HG03280 (cell line): ENCODE results near the gene ELF2.
A peak's percentile ranks its signal among the peaks of the same experiment; 100 is the strongest.
"Not testable (repeated sequence)": the region's sequence is repeated elsewhere in the genome, so short reads cannot be mapped to it uniquely, and the experiment has no call there.

Experiments
- ATAC-seq: cut with Tn5 transposase; IDR thresholded peaks from one replicate; pipeline ENCODE4 v1.9.1; 2021; ENCODE audit warnings: mild to moderate bottlenecking, moderate library complexity; ENCODE audit not compliant: unreplicated experiment

The ELF2 gene

DNA sequence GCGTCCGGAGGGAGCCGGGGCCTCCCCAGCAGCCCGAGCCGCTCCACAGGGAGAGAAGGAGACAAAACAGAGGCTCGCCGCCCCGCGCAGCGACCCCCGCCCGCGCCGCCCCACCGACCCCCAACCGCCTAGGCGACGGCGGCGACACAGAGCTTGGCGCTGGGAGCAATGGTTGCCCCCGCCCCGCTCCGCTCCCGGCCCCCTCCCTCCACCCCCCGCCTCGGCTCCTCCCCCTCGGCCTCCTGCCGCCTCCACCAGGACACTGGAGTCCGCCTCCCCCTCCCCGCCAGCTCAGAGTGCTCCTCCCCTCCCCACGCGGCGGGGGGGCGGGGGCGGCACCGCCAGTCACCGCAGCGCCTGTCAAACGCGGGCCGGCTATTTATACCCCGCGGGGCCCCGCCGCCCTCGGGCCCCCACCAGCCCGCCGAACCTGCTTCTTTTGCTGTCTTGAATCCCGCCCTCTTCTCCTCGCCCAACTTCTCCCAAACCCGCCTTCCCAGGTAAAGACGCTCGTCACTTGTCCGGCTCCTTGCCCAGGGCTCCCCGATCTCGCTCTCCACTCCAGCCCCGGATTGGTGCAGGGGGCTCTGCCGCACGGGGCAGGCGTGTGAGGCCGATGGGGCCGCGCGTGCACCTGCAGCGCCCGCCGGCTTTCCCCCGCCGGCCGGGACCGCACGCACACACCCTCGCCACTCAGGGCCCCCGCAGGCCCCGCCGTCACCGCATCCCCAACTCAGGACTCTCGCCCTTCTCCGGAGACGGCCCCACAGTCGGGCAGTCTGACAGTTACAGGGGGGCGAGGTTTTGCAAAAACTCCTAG lies at the start of gene ELF2:
TSS of gene ELF2 (minus strand) at position 170 of the 820 bp plus-strand sequence. CDS start 39,517 bp downstream, outside the sequence.
- ATAC-seq = peak; percentile 34

DNA sequence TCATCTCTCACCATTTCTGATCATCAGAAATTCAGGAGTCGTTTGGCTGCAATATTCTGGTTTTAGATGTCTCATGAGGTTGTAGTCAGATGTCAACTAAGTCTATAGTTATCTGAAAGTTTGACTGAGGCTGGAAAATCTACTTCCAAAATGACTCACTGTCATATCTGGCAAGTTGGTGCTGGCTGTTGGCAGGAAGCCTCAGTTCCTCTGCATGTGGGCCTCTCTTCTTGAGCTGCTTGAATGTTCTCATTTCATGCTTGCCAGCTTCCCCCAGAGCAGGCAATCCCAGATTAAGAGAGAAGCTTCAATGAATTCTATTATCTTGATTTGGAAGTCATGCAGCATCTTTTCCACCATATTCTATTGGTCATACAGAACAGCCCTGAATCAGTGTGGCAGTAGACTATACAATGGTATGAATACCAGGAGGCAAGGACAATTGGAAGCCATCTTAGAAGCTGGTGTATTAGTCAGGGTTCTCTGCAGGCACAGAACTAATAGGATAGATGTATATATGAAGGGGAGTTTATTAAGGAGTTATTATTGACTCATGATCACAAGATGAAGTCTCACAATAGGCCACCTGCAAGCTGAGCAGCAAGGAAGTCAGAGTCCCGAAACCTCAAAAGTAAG lies 46.8 kb upstream of the ELF2 start:
- no peak for ATAC-seq

DNA sequence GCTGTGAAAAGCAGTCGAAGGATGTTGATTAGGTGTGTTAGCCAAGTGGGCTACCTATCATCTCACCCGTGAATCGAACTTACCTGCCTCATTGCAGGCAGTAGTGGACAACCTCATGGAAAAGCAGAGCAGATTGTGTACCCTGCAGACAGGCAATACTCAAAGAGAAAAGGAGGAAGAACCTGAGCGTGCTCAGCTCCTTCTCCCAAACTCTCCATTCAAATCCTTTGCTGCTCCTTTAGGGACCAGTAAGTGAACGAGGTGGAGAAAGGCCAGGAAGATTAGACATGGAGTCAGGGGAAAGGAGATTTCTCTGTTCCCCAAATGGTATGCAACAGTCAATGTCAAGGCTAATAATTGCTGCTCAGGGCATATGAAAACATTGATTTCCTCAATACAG lies 45.2 kb upstream of the ELF2 start:
- ATAC-seq = no peak

DNA sequence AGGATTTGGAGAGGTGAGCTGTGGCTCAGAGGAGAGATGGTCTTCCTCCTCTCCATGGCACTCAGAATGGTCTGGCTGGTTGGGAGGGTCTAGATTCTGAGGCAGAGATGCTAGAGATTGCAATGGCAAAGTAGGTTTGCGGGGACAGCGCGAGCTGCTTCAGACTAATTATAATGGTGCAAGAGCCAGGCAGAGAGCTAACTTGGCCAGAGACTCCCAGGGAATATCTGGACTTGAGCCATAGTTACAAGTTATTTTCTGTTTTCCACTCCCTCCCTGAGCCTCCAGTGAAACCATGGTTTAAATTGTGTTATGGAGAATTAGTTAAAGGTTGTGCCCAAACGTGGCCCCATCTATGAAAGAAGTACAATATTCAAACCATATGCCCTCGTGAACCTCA lies 44.7 kb upstream of the ELF2 start:
- no peak for ATAC-seq

DNA sequence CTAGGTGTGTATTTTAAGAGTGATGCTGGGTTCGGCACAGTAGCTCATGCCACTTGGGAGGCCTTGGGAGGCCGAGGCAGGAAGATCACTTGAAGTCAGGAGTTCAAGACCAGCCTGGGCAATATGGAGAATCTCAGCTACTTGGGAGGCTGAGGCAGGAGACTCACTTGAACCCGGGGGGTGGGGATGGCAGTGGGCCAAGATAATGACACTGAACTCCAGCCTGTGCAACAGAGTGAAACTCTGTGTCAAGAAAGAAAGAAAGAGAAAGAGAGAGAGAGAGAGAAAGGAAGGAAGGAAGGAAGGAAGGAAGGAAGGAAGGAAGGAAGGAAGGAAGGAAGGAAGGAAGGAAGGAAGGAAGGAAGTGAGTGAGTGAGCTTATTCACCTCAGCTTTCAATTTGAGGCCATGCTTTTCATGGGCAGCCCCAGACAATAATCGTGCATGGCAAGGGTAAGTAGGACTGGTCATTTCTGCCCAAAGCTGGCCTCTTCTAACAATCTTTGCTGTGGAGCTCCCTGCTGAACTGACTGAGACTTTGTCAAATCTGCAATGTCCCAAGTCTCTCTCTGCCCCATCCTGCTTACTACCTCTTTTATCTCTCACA lies 42.5 kb upstream of the ELF2 start:
- ATAC-seq = no peak

DNA sequence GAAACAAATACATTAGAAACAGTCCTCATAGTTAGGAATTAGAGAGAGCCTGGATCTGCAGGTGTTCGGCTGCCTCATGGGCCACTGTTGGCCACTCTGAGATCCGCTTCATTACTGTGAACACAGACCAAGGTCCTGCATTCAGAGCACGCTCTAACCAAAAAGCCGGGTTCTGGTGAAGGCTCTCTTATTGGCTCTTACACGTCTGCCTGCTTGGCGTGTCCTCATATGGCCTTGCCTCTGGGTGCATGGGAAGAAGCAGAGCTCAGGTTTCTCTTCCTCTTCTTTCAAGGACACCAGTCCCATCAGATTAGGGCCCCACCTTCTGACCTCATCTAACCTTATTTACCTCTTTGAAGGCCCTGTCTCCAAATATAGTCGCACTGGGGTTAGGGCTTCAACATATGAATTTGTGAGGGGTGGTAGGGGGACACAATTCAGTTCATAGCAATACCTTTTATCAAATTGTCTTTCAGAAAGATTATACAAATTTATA lies 37.1 kb upstream of the ELF2 start:
- peak; percentile 100 for ATAC-seq

DNA sequence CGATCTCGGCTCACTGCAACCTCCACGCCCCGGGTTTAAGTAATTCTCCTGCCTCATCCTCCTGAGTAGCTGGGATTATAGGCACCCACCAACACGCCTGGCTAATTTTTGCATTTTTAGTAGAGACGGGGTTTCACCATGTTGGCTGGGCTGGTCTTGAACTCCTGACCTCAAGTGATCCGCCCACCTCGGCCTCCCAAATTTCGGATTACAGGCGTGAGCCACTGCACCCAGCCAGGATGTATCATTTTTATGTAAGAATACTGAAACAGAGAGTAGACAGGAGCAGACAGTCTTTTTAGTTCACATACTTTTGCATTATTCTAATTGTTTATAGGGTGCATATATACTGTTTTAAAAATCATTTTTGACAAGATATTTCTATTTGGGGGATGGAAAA lies 36.6 kb upstream of the ELF2 start:
- ATAC-seq = peak; percentile 5

DNA sequence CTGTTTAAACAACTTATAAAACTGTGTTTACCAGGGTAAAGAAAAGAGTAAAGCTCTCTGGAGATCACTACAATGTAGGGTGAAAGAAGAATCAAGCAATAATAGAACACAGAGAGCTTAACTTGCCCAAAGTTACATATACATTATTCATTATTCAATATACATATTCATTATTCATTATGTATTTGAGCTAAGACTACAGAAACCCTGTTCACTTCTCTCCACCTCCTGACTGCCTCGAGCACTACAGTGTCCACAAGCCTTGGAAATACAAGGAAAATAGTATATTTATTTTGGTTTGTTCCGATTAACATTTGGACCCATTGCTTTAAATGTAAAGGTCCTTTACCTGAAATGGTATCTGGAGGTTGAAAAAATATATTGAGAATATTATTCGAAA lies 35.9 kb upstream of the ELF2 start:
- no peak for ATAC-seq

DNA sequence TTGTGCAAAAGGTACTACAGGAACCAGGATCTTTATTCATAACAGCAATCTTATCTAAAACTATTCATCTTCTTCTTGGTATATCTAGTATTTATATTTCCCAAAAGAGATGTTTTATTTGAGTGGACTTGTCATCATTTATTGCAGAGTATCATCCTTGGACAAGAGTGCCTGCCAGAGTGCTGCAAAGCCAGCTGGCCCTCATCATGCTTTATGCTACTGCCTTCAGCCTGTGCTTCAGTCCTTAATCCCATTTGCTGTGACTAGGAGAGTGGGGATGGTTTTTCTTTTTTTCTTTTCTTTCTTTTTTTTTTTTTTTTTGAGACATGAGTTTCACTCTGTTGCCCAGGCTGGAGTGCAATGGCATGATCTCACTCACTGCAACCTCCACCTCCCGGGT lies 33.5 kb upstream of the ELF2 start:
- no peak for ATAC-seq

DNA sequence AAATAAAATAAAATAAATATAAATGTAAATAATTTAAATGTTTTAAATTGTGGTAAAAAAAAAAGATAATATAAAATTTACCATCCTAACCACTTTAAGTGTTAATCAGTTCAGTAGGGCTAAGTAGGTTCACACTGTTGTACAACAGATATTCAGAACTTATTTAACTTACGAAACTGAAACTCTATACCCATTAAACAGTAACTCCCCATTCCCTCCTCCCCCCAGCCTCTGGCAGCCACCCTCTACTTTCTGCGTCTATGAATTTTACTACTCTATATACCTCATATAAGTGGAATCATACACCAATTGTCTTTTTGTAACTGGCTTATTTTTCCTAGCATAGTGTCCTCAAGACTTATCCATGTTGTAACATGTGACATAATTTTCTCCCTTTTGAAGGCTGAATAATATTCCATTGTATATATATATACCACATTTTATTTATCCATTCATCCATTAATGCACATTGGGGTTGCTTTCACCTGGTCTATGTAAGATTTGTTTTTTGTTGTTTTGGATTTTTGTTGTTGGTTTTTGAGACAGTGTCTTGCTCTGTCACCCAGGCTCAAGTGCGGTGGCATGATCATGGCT lies 32.5 kb upstream of the ELF2 start:
- ATAC-seq = no peak

DNA sequence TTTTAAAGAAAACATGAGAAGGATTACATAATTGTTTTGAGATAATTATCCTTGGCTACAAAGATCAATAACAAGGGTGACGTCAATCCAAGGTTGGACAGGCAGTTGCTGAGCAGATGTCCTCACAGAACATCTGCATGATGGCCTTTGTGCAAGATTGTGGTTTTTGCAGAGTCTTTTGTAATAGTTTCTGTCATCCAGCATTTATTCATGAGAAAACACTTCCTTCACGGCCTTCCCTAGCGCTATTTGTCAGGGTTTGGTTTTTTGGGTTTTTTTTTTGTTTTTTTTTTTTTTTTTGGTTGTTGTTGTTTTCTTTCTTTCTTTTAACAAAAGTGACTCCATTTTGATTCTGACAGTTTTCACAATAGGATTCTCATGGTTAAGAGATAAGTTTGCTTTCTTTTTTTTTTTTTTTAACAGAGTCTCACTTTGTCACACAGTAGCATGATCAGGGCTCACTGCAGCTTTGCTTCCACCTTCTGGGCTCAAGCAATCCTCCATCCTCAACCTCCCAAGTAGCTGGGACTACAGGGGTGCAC lies 31.5 kb upstream of the ELF2 start:
- no peak for ATAC-seq

DNA sequence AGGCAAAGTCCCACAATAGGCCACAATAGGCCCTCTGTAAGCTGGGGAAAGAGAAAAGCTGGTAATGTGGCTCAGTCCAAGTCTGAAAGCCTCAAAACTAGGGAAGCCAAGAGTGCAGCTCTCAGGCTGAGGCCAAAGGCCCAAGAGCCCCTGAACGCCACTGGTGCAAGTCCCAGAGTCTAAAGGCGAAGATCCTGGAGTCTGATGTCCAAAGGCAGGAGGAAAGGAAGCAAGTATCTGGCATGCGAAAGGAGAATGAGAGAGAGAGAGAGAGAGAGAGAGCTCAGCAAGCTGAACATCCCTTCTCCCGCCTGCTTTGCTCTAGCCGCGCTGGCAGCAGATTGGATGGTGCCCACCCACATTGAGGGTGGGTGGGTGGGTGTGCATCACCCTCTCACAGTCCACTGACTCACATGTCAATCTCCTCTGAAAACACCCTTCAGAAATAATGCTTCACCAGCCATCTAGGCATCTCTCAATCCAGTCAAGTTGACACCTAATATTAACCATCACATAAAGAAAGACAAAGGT lies 30.9 kb upstream of the ELF2 start:
- no peak for ATAC-seq

DNA sequence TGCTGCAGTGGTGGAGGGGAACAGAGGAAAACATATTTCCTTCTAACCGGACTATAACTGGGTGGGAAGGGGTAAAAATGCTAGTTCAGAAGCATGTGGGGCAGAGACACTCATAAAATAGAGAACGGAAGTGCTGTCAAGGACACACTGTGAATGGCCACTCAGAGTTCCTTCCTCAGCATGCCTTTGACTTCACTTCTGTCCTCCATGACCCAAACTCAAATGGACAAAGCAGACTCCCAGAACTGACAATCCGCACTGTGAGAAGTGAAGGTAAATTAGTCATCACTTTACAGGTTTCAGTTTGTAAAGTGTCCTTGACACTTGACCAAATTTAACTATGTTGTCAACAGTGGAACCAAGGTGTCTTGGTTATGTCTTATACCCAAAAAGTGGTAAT lies 30.2 kb upstream of the ELF2 start:
- peak; percentile 50 for ATAC-seq

DNA sequence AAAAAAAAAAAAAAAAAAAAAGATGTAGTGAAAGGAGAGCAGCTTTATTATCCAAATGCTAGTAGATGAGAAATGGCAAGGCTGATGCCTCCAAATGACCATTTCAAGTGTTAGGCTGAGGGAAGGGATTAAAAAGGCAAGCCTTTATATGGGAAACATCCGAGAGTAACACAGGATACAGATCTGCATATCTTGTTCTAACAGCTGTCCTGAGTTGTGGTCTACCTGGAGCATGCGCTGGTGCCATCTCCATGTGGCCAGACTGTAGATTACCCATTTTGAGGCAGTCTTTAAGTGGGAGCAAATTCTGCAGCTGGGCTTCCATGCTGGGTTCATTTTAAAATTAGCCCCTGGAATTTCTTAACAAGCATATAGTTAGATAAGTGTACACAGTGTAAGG lies 26.0 kb upstream of the ELF2 start:
- no peak for ATAC-seq

DNA sequence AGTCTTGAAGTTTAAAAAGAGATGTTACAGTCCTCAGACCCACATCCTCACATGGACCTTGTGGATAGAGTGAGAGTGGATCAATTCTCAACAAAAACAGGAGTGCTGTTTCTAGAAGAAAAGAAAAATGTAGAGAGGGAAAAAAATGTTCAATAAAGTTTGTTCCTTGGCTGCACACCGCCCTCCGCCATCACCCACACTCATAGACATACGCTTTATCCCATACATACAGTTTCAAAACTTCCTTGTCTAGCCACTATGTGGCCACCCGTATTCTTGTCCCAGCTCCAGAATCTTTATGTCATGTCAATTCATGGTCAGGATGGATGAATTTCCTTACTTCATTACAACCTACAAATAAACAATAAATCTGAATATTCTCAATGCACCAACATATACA lies 23.5 kb upstream of the ELF2 start:
- no peak for ATAC-seq

DNA sequence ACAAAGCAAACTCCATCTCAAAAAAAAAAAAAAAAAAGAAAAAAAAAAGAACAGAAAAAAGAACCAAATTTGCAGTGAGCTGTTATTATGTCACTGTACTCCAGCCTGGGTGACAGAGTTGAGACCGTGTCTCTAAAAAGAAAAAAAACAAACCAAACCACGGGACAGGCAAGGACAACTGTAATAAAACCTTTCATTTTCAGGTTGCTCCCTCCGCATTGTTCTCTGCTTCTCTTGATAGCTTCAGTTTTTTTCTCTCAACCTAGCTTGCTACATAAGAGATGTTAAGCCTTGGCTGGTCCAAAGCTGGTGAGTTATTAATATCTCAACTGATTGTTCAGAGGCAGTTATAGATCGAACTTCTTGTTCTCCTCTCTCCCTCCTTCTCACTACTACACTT lies 23.1 kb upstream of the ELF2 start:
- ATAC-seq = no peak

DNA sequence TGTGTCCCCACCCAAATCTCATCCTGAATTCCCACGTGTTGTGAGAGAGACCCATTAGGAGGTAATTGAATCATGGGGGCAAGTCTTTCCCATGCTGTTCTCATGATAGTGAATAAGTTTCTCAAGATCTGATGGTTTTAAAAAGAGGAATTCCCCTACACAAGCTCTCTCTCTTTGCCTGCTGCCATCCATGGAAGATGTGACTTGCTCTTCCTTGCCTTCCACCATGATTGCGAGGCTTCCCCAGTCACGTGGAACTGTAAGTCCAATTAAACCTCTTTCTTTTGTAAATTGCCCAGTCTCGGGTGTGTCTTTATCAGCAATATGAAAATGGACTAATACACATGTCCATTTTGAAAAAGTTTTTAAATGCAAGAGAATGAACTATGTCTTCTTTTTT lies 20.2 kb upstream of the ELF2 start:
- ATAC-seq = not testable (repeated sequence)

DNA sequence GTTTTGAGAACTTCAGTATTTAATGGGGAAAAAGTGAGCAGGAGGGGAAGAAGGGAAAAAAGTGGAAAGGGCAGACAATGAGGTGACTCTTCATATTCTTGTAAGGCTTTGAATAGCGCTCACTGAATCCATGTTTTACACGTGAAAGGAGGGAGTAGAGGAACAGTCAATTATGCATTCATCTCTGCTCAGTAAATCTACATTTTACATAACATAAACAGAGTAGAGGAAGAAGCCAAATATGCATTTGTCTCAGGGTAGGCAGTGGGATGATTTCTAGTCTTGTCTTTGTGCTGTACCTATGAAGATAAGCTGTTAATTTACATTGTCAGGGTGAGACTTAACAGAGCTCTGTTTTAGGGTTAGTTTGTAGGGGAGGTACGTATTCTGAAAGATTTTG lies 19.4 kb upstream of the ELF2 start:
- ATAC-seq = no peak

DNA sequence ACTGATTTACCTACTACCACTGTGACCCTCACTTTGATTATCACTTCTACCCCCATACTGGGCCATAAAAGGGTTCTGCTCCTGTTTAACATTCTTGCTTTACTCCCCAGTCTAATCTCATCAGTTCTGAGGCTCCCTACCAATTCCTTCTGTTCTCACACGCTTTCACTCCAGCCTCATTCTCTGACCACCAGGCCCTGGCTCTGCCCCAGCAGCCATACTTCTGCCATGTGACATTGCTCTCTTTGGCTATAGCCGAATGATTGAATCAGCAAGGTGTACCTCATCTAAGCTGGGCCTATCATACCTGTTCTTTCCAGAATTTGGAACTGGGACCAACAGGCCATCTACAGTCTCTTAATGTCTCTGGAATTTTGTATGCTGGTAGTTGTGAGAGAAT lies 14.4 kb upstream of the ELF2 start:
- ATAC-seq = no peak

DNA sequence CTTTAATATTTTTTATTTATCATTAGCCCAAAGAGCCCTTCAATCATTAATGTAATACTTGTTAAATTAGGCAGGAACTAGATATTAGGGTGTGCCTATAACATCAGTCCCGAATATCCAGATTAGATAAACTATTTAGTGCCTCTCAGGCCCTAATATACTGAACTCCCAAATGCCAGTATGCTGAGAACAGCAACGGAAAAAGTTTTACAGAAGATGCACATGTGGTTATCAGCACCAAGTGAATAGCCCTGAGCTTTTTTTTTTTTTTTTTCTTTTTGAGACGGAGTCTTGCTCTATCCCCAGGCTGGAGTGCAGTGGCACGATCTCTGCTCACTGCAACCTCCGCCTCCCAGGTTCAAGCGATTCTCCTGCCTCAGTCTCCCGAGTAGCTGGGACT lies 13.0 kb upstream of the ELF2 start:
- ATAC-seq = no peak

DNA sequence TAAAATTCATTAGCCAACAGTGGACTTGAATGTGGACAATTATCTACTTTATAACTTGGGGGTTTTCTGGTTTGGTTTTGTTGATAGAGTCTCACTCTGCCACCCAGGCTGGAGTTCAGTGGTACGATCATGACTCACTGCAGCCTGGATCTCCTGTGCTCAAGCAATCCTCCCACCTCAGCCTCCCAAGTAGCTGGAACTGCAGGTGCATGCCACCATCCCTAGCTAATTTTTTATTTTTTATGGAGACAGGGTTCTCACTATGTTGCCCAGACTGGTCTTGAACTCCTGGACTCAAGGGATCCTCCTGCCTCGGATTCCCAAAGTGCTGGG lies 12.4 kb upstream of the ELF2 start:
- no peak for ATAC-seq
